ENCODE measurements around the gene CMTM8. TPM values are rescaled to one million over a fixed set of nuclear protein-coding genes. Genes with fewer than 3 reads are reported as not detected.

The CMTM8 gene
- total and polyA plus RNA-seq, 2 of the 8 experiments (the other 6 are each of a cell fraction or from before 2014, with no cell fraction given), result 10.5 to 22.4 TPM

DNA sequence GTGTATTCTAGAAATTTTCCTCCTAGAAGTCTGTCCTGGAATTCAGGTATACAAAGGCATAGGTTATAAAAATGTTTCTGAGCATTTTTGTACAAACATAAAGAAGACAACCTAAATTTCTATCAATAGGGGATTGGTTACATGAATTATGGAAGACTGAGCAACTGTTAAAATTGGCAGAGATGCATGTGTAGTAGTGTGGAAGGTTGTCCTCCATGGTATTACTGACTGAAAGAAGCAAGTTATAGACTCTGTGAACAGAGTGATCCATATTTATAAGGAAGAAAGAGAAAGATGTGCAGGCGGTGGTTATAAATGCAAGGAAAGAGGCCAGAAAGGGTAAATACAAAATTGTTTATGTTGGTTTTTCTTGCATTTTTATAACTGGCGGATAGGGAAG lies 114.9 kb downstream of the CMTM8 start:
- Histone ChIP-seq H3K56ac (replicated peaks; ENCODE audit: insufficient read length, low read depth, low read length) (no peak overlapping the region), H2BK120ac (replicated peaks; ENCODE audit: low read depth, low read length) (no peak overlapping the region), H3K79me2 (ENCODE audit: control insufficient read depth in 1 of 2, insufficient read depth in 2 of 2, low read length in 2 of 2) (no peaks in the 10 kb centered on the region), H2BK15ac (ENCODE audit: low read length) (no peak overlapping the region), H3K9ac (replicated peaks in 1 of 4; ENCODE audit: extremely low read depth in 1 of 4, low read depth in 3 of 4, low read length in 3 of 4) (no peak overlapping the region), H4K8ac (ENCODE audit: extremely low read depth, insufficient read depth, low read length) (no peak overlapping the region), H2BK12ac (ENCODE audit: low read depth, low read length) (no peak overlapping the region), H2BK5ac (ENCODE audit: low read depth, low read length) (no peak overlapping the region), H3K4me1 (replicated peaks in 1 of 4; ENCODE audit: control insufficient read depth in 3 of 4, insufficient read depth in 4 of 4, low read length in 3 of 4) (peaks cover 3 to 11% (median 9%) of the 10 kb centered on the region in 4 experiments; a peak in 5 of 7 replicates), H3K4me2 (ENCODE audit: insufficient read depth in 1 of 2, low read depth in 2 of 2, low read length in 2 of 2) (no peak overlapping the region), H3K36me3 (ENCODE audit: control insufficient read depth in 2 of 4, insufficient read depth in 4 of 4, low read length in 3 of 4) (no peaks in the 10 kb centered on the region), H3K4ac (replicated peaks; ENCODE audit: insufficient read length, low read depth, low read length) (no peak overlapping the region), H4K20me1 (replicated peaks in 1 of 2; ENCODE audit: control insufficient read depth in 1 of 2, insufficient read depth in 2 of 2, low read length in 2 of 2) (no peaks in the 10 kb centered on the region), H4K5ac (ENCODE audit: insufficient read length, low read depth, low read length) (no peak overlapping the region), H4K91ac (replicated peaks; ENCODE audit: insufficient read length, low read length) (no peak overlapping the region), H3K9me3 (ENCODE audit: insufficient read depth in 2 of 2, low read depth in 1 of 2, low read length in 1 of 2) (no peaks in the 10 kb centered on the region), H3K27me3 (replicated peaks in 1 of 4; ENCODE audit: control insufficient read depth in 3 of 4, extremely low read depth in 1 of 4, insufficient read depth in 3 of 4, low read length in 3 of 4) (no peaks in the 10 kb centered on the region), H2AFZ (ENCODE audit: low read length) (no peak overlapping the region), H2BK20ac (ENCODE audit: low read length) (no peak overlapping the region), H3K23me2 (ENCODE audit: low read depth, low read length) (no peaks in the 10 kb centered on the region; the same call in 1 of the 2 replicates), H2AK5ac (ENCODE audit: low read depth, low read length) (no peak overlapping the region), H3K27ac (ENCODE audit: low read depth, low read length) (no peak overlapping the region), H3K14ac (ENCODE audit: insufficient read length) (no peak overlapping the region), H3K23ac (ENCODE audit: insufficient read length) (no peak overlapping the region), H3K79me1 (ENCODE audit: low read depth, low read length) (no peaks in the 10 kb centered on the region; the same call in 1 of the 2 replicates), H3K18ac (ENCODE audit: extremely low read depth, low read length) (no peak overlapping the region), H3K4me3 (ENCODE audit: extremely low read depth in 1 of 4, insufficient read depth in 2 of 4, low read depth in 3 of 4, low read length in 4 of 4) (no peak overlapping the region)
- DNase-seq (ENCODE audit: low read depth in 1 of 2, low spot score in 2 of 2) (no peak), FAIRE-seq (no peak)
- WGBS, 2 experiments (ENCODE audit: extremely low coverage in 1 of 2, insufficient coverage in 1 of 2, insufficient read length in 1 of 2, insufficient replicate concordance in 2 of 2, low coverage in 1 of 2, low lambda C conversion rate in 2 of 2, missing lambda C conversion rate in 1 of 2), result 89% methylated on average over 2 of the region's 2 CpGs; no CpG with 5 or more reads in 1 of the 2 experiments
- ChIA-PET POLR2A (ENCODE audit: partially characterized antibody) (no interaction called here), CTCF (ENCODE audit: partially characterized antibody) (interaction anchor here (0.8 to 1.4 kb wide), 3 partner anchors 22 to 43 kb away, joined by 3 to 4 read pairs (median 3); no protein-coding TSS in a partner anchor)
- no peak for TF ChIP-seq RAD21 (IDR thresholded peaks at IDR 0.05 in 1 of 2, conservative IDR thresholded peaks at IDR 0.05 in 1 of 2; ENCODE audit: low read depth in 2 of 2, low read length in 2 of 2)
- no peak for TF ChIP-seq ASH2L (IDR thresholded peaks at IDR 0.05; ENCODE audit: low read length)
- TF ChIP-seq GTF2F1 (IDR thresholded peaks at IDR 0.05; ENCODE audit: borderline replicate concordance, low read depth, low read length), result no peak
- TF ChIP-seq, protein P1, sequence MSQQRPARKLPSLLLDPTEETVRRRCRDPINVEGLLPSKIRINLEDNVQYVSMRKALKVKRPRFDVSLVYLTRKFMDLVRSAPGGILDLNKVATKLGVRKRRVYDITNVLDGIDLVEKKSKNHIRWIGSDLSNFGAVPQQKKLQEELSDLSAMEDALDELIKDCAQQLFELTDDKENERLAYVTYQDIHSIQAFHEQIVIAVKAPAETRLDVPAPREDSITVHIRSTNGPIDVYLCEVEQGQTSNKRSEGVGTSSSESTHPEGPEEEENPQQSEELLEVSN (IDR thresholded peaks at IDR 0.05), result no peak
- no peak for TF ChIP-seq SIRT6 (IDR thresholded peaks at IDR 0.05; ENCODE audit: low read length)
- no peak for TF ChIP-seq PHF8 (conservative IDR thresholded peaks at IDR 0.05; ENCODE audit: low read depth, low read length)
- TF ChIP-seq POLR2AphosphoS5 (IDR thresholded peaks at IDR 0.05; ENCODE audit: low read depth, low read length), result no peak
- no peak for TF ChIP-seq POLR2A (IDR thresholded peaks at IDR 0.05; ENCODE audit: control extremely low read depth in 1 of 2, low read depth in 2 of 2, low read length in 2 of 2)
- TF ChIP-seq SAP30 (IDR thresholded peaks at IDR 0.05; ENCODE audit: insufficient read depth, insufficient replicate concordance, low read length), result no peak
- no peak for TF ChIP-seq FOSL1 (IDR thresholded peaks at IDR 0.05; ENCODE audit: insufficient read depth, low read depth, low read length)
